ENCODE measurements around the gene AVPR2.

The AVPR2 gene

DNA sequence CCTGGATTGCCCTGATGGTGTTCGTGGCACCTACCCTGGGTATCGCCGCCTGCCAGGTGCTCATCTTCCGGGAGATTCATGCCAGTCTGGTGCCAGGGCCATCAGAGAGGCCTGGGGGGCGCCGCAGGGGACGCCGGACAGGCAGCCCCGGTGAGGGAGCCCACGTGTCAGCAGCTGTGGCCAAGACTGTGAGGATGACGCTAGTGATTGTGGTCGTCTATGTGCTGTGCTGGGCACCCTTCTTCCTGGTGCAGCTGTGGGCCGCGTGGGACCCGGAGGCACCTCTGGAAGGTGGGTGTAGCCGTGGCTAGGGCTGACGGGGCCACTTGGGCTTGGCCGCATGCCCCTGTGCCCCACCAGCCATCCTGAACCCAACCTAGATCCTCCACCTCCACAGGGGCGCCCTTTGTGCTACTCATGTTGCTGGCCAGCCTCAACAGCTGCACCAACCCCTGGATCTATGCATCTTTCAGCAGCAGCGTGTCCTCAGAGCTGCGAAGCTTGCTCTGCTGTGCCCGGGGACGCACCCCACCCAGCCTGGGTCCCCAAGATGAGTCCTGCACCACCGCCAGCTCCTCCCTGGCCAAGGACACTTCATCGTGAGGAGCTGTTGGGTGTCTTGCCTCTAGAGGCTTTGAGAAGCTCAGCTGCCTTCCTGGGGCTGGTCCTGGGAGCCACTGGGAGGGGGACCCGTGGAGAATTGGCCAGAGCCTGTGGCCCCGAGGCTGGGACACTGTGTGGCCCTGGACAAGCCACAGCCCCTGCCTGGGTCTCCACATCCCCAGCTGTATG, 1.8 kb downstream of the AVPR2 start:
- DNase-seq (ENCODE audit: low spot score): no peak
- in situ Hi-C loops (cut with MboI; ENCODE audit: low pct_unique_long_range_greater_than_20kb, low sequenced_read_pairs, unreplicated experiment): no loop called here
- TF ChIP-seq, protein P1, sequence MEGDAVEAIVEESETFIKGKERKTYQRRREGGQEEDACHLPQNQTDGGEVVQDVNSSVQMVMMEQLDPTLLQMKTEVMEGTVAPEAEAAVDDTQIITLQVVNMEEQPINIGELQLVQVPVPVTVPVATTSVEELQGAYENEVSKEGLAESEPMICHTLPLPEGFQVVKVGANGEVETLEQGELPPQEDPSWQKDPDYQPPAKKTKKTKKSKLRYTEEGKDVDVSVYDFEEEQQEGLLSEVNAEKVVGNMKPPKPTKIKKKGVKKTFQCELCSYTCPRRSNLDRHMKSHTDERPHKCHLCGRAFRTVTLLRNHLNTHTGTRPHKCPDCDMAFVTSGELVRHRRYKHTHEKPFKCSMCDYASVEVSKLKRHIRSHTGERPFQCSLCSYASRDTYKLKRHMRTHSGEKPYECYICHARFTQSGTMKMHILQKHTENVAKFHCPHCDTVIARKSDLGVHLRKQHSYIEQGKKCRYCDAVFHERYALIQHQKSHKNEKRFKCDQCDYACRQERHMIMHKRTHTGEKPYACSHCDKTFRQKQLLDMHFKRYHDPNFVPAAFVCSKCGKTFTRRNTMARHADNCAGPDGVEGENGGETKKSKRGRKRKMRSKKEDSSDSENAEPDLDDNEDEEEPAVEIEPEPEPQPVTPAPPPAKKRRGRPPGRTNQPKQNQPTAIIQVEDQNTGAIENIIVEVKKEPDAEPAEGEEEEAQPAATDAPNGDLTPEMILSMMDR (IDR thresholded peaks at IDR 0.05; ENCODE audit: extremely low read depth, insufficient read depth, missing control alignments): no peak

GRCh38 chrX:153907456-153907855, 3.0 kb downstream of the AVPR2 start:
- TF ChIP-seq, protein P1 (IDR thresholded peaks at IDR 0.05; ENCODE audit: extremely low read depth, insufficient read depth, missing control alignments): no peak

GRCh38 chrX:153908219-153908860, 3.9 kb downstream of the AVPR2 start:
- TF ChIP-seq, protein P1 (IDR thresholded peaks at IDR 0.05; ENCODE audit: extremely low read depth, insufficient read depth, missing control alignments): no peak
- in situ Hi-C loops (cut with MboI; ENCODE audit: low pct_unique_long_range_greater_than_20kb, low sequenced_read_pairs, unreplicated experiment): no loop called here
- DNase-seq (ENCODE audit: low spot score): no peak

More at GRCh38 chrX:153907456-153907855, 3.0 kb downstream of the AVPR2 start:
- in situ Hi-C loops (cut with MboI; ENCODE audit: low pct_unique_long_range_greater_than_20kb, low sequenced_read_pairs, unreplicated experiment): no loop called here
- no peak for DNase-seq (ENCODE audit: low spot score)

GRCh38 chrX:153909024-153909979, 4.8 kb downstream of the AVPR2 start:
- in situ Hi-C loops (cut with MboI; ENCODE audit: low pct_unique_long_range_greater_than_20kb, low sequenced_read_pairs, unreplicated experiment): no loop called here
- TF ChIP-seq, protein P1 (IDR thresholded peaks at IDR 0.05; ENCODE audit: extremely low read depth, insufficient read depth, missing control alignments): no peak
- DNase-seq (ENCODE audit: low spot score): peak; percentile 69

- in situ Hi-C loops (cut with MboI; ENCODE audit: low pct_unique_long_range_greater_than_20kb, low sequenced_read_pairs, unreplicated experiment): no loop called here
- DNase-seq (ENCODE audit: low spot score): no peak
- TF ChIP-seq, protein P1 (IDR thresholded peaks at IDR 0.05; ENCODE audit: extremely low read depth, insufficient read depth, missing control alignments): no peak
Observed at GRCh38 chrX:153909980-153910360, 5.5 kb downstream of the AVPR2 start.

GRCh38 chrX:153910446-153910845, 6.0 kb downstream of the AVPR2 start:
- in situ Hi-C loops (cut with MboI; ENCODE audit: low pct_unique_long_range_greater_than_20kb, low sequenced_read_pairs, unreplicated experiment): no loop called here
- DNase-seq (ENCODE audit: low spot score): no peak
- TF ChIP-seq, protein P1 (IDR thresholded peaks at IDR 0.05; ENCODE audit: extremely low read depth, insufficient read depth, missing control alignments): no peak

All from GM13977 (cell line).